HG03575 (cell line): ENCODE data around the gene ARHGAP11A.

ENCODE experiments used
- ATAC-seq: cut with Tn5 transposase; IDR thresholded peaks from one replicate; pipeline ENCODE4 v1.9.1; 2021; ENCODE audit not compliant: unreplicated experiment, insufficient number of reproducible peaks, low FRiP score; ENCODE audit errors: extremely low read depth

The ARHGAP11A gene

GRCh38 chr15:32682977-32683630 is 67.8 kb downstream of the ARHGAP11A start:
- no peak for ATAC-seq

- ATAC-seq = no peak
Measured at GRCh38 chr15:32683906-32684584, 68.7 kb downstream of the ARHGAP11A start.

- ATAC-seq = no peak
Measured at GRCh38 chr15:32685576-32685975, 70.3 kb downstream of the ARHGAP11A start.

GRCh38 chr15:32687556-32687955 is 72.3 kb downstream of the ARHGAP11A start:
- no peak for ATAC-seq

- no peak for ATAC-seq
Measured at GRCh38 chr15:32688151-32688639, 72.9 kb downstream of the ARHGAP11A start.
